HepG2 (cell line): ENCODE measurements around the gene LDLRAD2. TPM values are rescaled to one million over a fixed set of nuclear protein-coding genes. Genes with fewer than 3 reads are reported as not detected.

ENCODE experiments used
- ATAC-seq: fragments of 200-7000 bp; cut with Tn5 transposase; 3 replicates; pipeline ENCODE4 v1.9.1; 2020; ENCODE audit warnings: mild to moderate bottlenecking, moderate library complexity
- BruUV-seq: library from RNA; stranded (reverse); fragments of 400-500 nt; replicated peaks from 2 replicates; lab custom pipeline; 2021; lab: Mats Ljungman, UMichigan
- CTCF ChIA-PET: fragments of 300-600 bp; formaldehyde crosslinking; extraction: SDS; loops from one replicate; lab custom pipeline; 2021; ENCODE audit warnings: low total read pairs, inconsistent platforms, low intra/inter-chr PET ratio; lab: Yijun Ruan, JAX
- POLR2A ChIA-PET: fragments of 350-600 bp; sonication (Branson Sonifier 250); formaldehyde crosslinking; loops from one replicate; lab custom pipeline; 2020; ENCODE audit warnings: antibody characterized with exemption, inconsistent platforms; lab: Yijun Ruan, JAX
- DNase-seq: peaks from one replicate; pipeline ENCODE4 v3.0.0-alpha.2; 2015; ENCODE audit warnings: low spot score
- FAIRE-seq: peaks from 3 replicates; lab custom pipeline; 2011; peaks lifted over from hg19 to GRCh38; lab: Jason Lieb, UNC
- H2AFZ ChIP-seq: one replicate; pipeline ENCODE4 v1.6.1; 2011; ENCODE audit warnings: low read length, inconsistent platforms
- H3K27ac ChIP-seq: fragments of 300-600 bp; 3 replicates; pipeline ENCODE4 v1.8.0; 2011; ENCODE audit warnings: mixed run types, mild to moderate bottlenecking, mixed read lengths, low read length, inconsistent platforms; ENCODE audit not compliant: insufficient read depth; ENCODE audit errors: extremely low read length
- H3K27me3 ChIP-seq, 2 experiments: fragments of 200-600 bp in 1 of 2; 2 replicates in 1 of 2; 3 replicates in 1 of 2; pipeline versions ENCODE4 v1.6.0 to v1.8.0; 2011; ENCODE audit warnings: low read length in 2 of 2, mild to moderate bottlenecking in 2 of 2, moderate library complexity in 2 of 2, inconsistent platforms in 1 of 2; ENCODE audit not compliant: insufficient read depth in 2 of 2, control insufficient read depth in 1 of 2
- H3K36me3 ChIP-seq, 2 experiments: fragments of 200-600 bp in 1 of 2; replicated peaks in 1 of 2; 2 replicates in 1 of 2; 3 replicates in 1 of 2; pipeline versions ENCODE4 v1.5.1 to v1.8.0; 2011; ENCODE audit warnings: low read length in 2 of 2, inconsistent platforms in 1 of 2; ENCODE audit not compliant: insufficient read depth in 2 of 2, control insufficient read depth in 1 of 2
- H3K4me1 ChIP-seq: 2 replicates; pipeline ENCODE4 v1.5.1; 2012; ENCODE audit warnings: low read length, inconsistent platforms; ENCODE audit not compliant: insufficient read depth
- H3K4me2 ChIP-seq: 2 replicates; pipeline ENCODE4 v1.6.0; 2011; ENCODE audit warnings: low read depth, low read length, inconsistent platforms
- H3K4me3 ChIP-seq, 3 experiments: fragments of 200-600 bp in 1 of 3; sonication (generic), shearing (Covaris generic) in 1 of 3; replicated peaks in 1 of 3; 2 replicates each; pipeline ENCODE4 v1.5.1; 2011 to 2016; ENCODE audit warnings: low read length in 3 of 3, inconsistent platforms in 2 of 3, low read depth in 2 of 3, mild to moderate bottlenecking in 2 of 3, control low read depth in 1 of 3, mixed read lengths in 1 of 3; ENCODE audit not compliant: insufficient read depth in 1 of 3
- H3K79me2 ChIP-seq: one replicate; pipeline ENCODE4 v1.6.1; 2011; ENCODE audit warnings: low read length, inconsistent platforms; ENCODE audit not compliant: insufficient read depth
- H3K9ac ChIP-seq: 2 replicates; pipeline ENCODE4 v1.6.0; 2011; ENCODE audit warnings: mild to moderate bottlenecking, low read depth, low read length, inconsistent platforms; ENCODE audit not compliant: insufficient read depth
- H3K9me3 ChIP-seq: 2 replicates; pipeline ENCODE4 v1.5.1; 2012; ENCODE audit warnings: mild to moderate bottlenecking, low read length
- H4K20me1 ChIP-seq: 2 replicates; pipeline ENCODE4 v1.6.0; 2011; ENCODE audit warnings: inconsistent platforms, mild to moderate bottlenecking, low read length, moderate library complexity; ENCODE audit not compliant: insufficient read depth
- CBX2 ChIP-seq, 2 experiments: fragments of 200-600 bp in 1 of 2; sonication (generic); formaldehyde crosslinking in 1 of 2; IDR thresholded peaks; 2 replicates each; pipeline versions ENCODE4 v1.7.0 to v1.8.1; 2018 to 2022; ENCODE audit warnings: low read depth in 2 of 2, low read length in 1 of 2, mild to moderate bottlenecking in 1 of 2, missing genetic modification reagents in 1 of 2
- E2F1 ChIP-seq: sonication (generic); formaldehyde crosslinking; IDR thresholded peaks from 2 replicates; pipeline ENCODE4 v1.5.0; 2020; ENCODE audit warnings: missing genetic modification reagents
- MXI1 ChIP-seq: IDR thresholded peaks from 3 replicates; pipeline ENCODE4 v1.6.1; 2012; ENCODE audit warnings: low read depth, low read length, inconsistent platforms, borderline replicate concordance
- NR2F6 ChIP-seq, 2 experiments: IDR thresholded peaks; 2 replicates each; pipeline ENCODE4 v1.6.1; 2016; ENCODE audit warnings: antibody characterized with exemption in 1 of 2, mild to moderate bottlenecking in 1 of 2
- POLR2AphosphoS5 ChIP-seq: IDR thresholded peaks from 2 replicates; pipeline ENCODE4 v1.6.1; 2012; ENCODE audit warnings: low read depth, low read length
- ZBTB7A ChIP-seq: sonication (generic); formaldehyde crosslinking; IDR thresholded peaks from 2 replicates; pipeline ENCODE4 v1.8.0; 2022; ENCODE audit warnings: mild to moderate bottlenecking, missing genetic modification reagents
- ZNF333 ChIP-seq: sonication (generic); formaldehyde crosslinking; IDR thresholded peaks from 2 replicates; pipeline ENCODE4 v1.4.0; 2020; ENCODE audit warnings: mild to moderate bottlenecking, missing genetic modification reagents, borderline replicate concordance
- ZNF850 ChIP-seq: sonication (generic); formaldehyde crosslinking; conservative IDR thresholded peaks from 2 replicates; pipeline ENCODE4 v1.9.0; 2021; ENCODE audit warnings: mild to moderate bottlenecking, missing genetic modification reagents
- WGBS: methylation state at CpG from one replicate; pipeline ENCODE4 v1.1.6; 2017; ENCODE audit warnings: low lambda C conversion rate; 5-methylcytosine and 5-hydroxymethylcytosine counted together
- in situ Hi-C: cut with HindIII; loops from 2 replicates; pipeline ENCODE4 v1.10.0; 2017; ENCODE audit warnings: low pct_unique_long_range_greater_than_20kb; ENCODE audit not compliant: extremely low pct_ligation_motif_present
- intact Hi-C: fragments of 100-400 bp; cut with micrococcal nuclease; formaldehyde crosslinking; loops from one replicate; pipeline ENCODE4 v1.10.0; 2022; ENCODE audit not compliant: unreplicated experiment
- polyA plus RNA-seq, 8 experiments: library from polyadenylated mRNA; depleted of rRNA in 3 of 8; stranded (reverse) in 7 of 8; unstranded in 1 of 8; fragments of >200 nt; fragmentation: Illumina TruSeq in 4 of 8; extraction: Trizol in 4 of 8; gene quantifications; 2 replicates each; pipeline versions ENCODE4 v1.2.1 to v1.2.3, GENCODE V29; 2011 to 2016; ENCODE audit warnings: low read depth in 4 of 8, missing spikeins in 1 of 8, mixed read lengths in 1 of 8; ENCODE audit not compliant: insufficient read depth in 1 of 8
- total RNA-seq, 5 experiments: library from RNA; depleted of rRNA; stranded (reverse); fragments of >200 nt; fragmentation: Illumina TruSeq; extraction: Trizol; gene quantifications; 2 replicates each; pipeline ENCODE4 v1.2.3, GENCODE V29; 2016; ENCODE audit warnings: low read depth in 1 of 5
- TF ChIP-seq, protein P1 (sequence below): sonication (generic); formaldehyde crosslinking; IDR thresholded peaks from 2 replicates; pipeline ENCODE4 v1.4.0; 2020; ENCODE audit warnings: missing genetic modification reagents

Gene LDLRAD2
- total and polyA plus RNA-seq, 2 of the 13 experiments (the other 11 are each of a cell fraction or from before 2014, with no cell fraction given), result not detected

DNA sequence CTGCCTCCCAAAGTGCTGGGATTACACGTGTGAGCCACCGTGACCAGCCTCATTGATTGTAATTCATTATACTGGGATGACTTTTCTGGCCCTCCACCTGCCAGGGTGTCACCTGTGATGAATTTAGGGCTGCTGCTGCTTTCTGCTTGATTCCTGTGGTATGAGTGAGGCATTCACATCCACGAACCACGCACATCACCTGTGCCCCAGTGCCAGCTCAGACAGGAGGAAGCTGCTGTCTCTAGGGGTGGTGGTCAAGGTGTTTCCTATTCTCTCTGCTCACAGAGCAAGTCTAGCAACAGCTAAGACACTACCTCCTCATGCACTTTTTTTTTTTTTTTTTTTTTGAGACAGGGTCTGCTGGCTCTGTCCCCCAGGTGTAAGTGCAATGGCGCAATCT lies 12.3 kb upstream of the LDLRAD2 start (continued):
- TF ChIP-seq MXI1 (no peak), CBX2 (IDR thresholded peaks at IDR 0.05; ENCODE audit: low read depth, low read length) (no peak), CBX2 (CRISPR knock-in tag; IDR thresholded peaks at IDR 0.05; ENCODE audit: low read depth) (no peak), NR2F6 (IDR thresholded peaks at IDR 0.05) (no peak), NR2F6 (CRISPR knock-in tag; IDR thresholded peaks at IDR 0.05) (no peak), ZNF850 (CRISPR knock-in tag) (no peak), ZNF333 (CRISPR knock-in tag) (no peak), POLR2AphosphoS5 (no peak)
- TF ChIP-seq, protein P1, sequence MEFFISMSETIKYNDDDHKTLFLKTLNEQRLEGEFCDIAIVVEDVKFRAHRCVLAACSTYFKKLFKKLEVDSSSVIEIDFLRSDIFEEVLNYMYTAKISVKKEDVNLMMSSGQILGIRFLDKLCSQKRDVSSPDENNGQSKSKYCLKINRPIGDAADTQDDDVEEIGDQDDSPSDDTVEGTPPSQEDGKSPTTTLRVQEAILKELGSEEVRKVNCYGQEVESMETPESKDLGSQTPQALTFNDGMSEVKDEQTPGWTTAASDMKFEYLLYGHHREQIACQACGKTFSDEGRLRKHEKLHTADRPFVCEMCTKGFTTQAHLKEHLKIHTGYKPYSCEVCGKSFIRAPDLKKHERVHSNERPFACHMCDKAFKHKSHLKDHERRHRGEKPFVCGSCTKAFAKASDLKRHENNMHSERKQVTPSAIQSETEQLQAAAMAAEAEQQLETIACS, result no peak

GRCh38 chr1:21801100-21801499 lies 11.0 kb upstream of the LDLRAD2 start:
- FAIRE-seq (no peak), DNase-seq (no peak), ATAC-seq (no peak)
- in situ Hi-C loops (no loop called here), intact Hi-C loops (no loop called here)
- no peaks in the 10 kb centered on the region; a peak in 1 of 5 replicates for H3K27me3 ChIP-seq
- no TSS peak for BruUV-seq
- H3K4me2 ChIP-seq, result no peak overlapping the region
- H2AFZ ChIP-seq, result no peak overlapping the region
- no peaks in the 10 kb centered on the region for H4K20me1 ChIP-seq
- H3K36me3 ChIP-seq, result no peaks in the 10 kb centered on the region
- H3K79me2 ChIP-seq, result no peaks in the 10 kb centered on the region
- ChIA-PET POLR2A (no interaction called here), CTCF (no interaction called here)
- no peaks in the 10 kb centered on the region for H3K9me3 ChIP-seq
- 67% methylated on average over 4 of the region's 4 CpGs for WGBS
- H3K27ac ChIP-seq, result no peak overlapping the region
- no peak overlapping the region for H3K4me3 ChIP-seq
- H3K4me1 ChIP-seq, result no peaks in the 10 kb centered on the region
- no peak overlapping the region for H3K9ac ChIP-seq
- TF ChIP-seq E2F1, result no peak
- no peak for TF ChIP-seq ZBTB7A (CRISPR knock-in tag)
